GM18502 (cell line): Measurements from ENCODE around the gene CATSPERB.
"Not testable (repeated sequence)": the region's sequence is repeated elsewhere in the genome, so short reads cannot be mapped to it uniquely, and the experiment has no call there.

Experiments used
- ATAC-seq: cut with Tn5 transposase; IDR thresholded peaks from one replicate; pipeline ENCODE4 v1.9.1; 2021; ENCODE audit warnings: mild to moderate bottlenecking; ENCODE audit not compliant: unreplicated experiment, poor library complexity

CATSPERB gene

GRCh38 chr14:91585856-91586255, 146.0 kb downstream of the CATSPERB start:
- no peak for ATAC-seq

- ATAC-seq = no peak
Observed at GRCh38 chr14:91582761-91583160, 149.1 kb downstream of the CATSPERB start.

- no peak for ATAC-seq
Observed at GRCh38 chr14:91580876-91581577, 150.9 kb downstream of the CATSPERB start.

- ATAC-seq = no peak
Observed at GRCh38 chr14:91577632-91578233, 154.2 kb downstream of the CATSPERB start.

- ATAC-seq = no peak
Observed at GRCh38 chr14:91575469-91576208, 156.2 kb downstream of the CATSPERB start.

GRCh38 chr14:91573894-91574837, 157.7 kb downstream of the CATSPERB start:
- ATAC-seq = no peak

GRCh38 chr14:91573528-91573893, 158.4 kb downstream of the CATSPERB start:
- no peak for ATAC-seq

GRCh38 chr14:91570021-91570420, 161.9 kb downstream of the CATSPERB start:
- no peak for ATAC-seq

GRCh38 chr14:91569301-91569700, 162.6 kb downstream of the CATSPERB start:
- ATAC-seq = no peak

- no peak for ATAC-seq
Observed at GRCh38 chr14:91568626-91569025, 163.3 kb downstream of the CATSPERB start.

GRCh38 chr14:91567827-91568226, 164.1 kb downstream of the CATSPERB start:
- ATAC-seq = not testable (repeated sequence)

GRCh38 chr14:91555531-91555930, 176.4 kb downstream of the CATSPERB start:
- no peak for ATAC-seq

GRCh38 chr14:91554535-91555332, 177.2 kb downstream of the CATSPERB start:
- no peak for ATAC-seq

- ATAC-seq = no peak
Observed at GRCh38 chr14:91548108-91548507, 183.8 kb downstream of the CATSPERB start.

- no peak for ATAC-seq
Observed at GRCh38 chr14:91545946-91546716, 185.8 kb downstream of the CATSPERB start.

- ATAC-seq = no peak
Observed at GRCh38 chr14:91545204-91545603, 186.7 kb downstream of the CATSPERB start.

- ATAC-seq = no peak
Observed at GRCh38 chr14:91536327-91536726, 195.6 kb downstream of the CATSPERB start.

GRCh38 chr14:91534059-91534458, 197.8 kb downstream of the CATSPERB start:
- ATAC-seq = not testable (repeated sequence)

GRCh38 chr14:91533623-91534022, 198.3 kb downstream of the CATSPERB start:
- ATAC-seq = no peak
